Testis (tissue), 3 donors: ENCODE measurements around the gene CENATAC. TPM values are rescaled to one million over a fixed set of nuclear protein-coding genes. Genes with fewer than 3 reads are reported as not detected.

Experiments used
- DNase-seq: peaks from one replicate; pipeline ENCODE4 v3.0.0-alpha.2; 2019
- H3K27ac ChIP-seq, 2 donors: fragments of 200-600 bp; sonication (generic); one replicate each; pipeline ENCODE4 v1.5.1; 2019
- H3K27me3 ChIP-seq: fragments of 200-600 bp; sonication (generic); one replicate; pipeline ENCODE4 v1.5.1; 2019
- H3K36me3 ChIP-seq: fragments of 200-600 bp; sonication (generic); one replicate; pipeline ENCODE4 v1.5.1; 2017; ENCODE audit warnings: low read depth; ENCODE audit errors: missing control alignments
- H3K4me1 ChIP-seq: fragments of 200-600 bp; sonication (generic); one replicate; pipeline ENCODE4 v1.5.1; 2019
- H3K4me3 ChIP-seq, 2 donors: fragments of 200-600 bp; sonication (generic); one replicate each; pipeline ENCODE4 v1.5.1; 2017 to 2019
- H3K9me3 ChIP-seq: fragments of 200-600 bp; sonication (generic); one replicate; pipeline ENCODE4 v1.5.1; 2017
- POLR2A ChIP-seq: fragments of 450-650 bp; IDR thresholded peaks from one replicate; pipeline ENCODE4 v1.6.1; 2017; ENCODE audit warnings: antibody characterized with exemption, mild to moderate bottlenecking, moderate library complexity
- WGBS, 2 donors: methylation state at CpG; one replicate each; pipeline ENCODE4 v1.1.5; 2018; 5-methylcytosine and 5-hydroxymethylcytosine counted together
- intact Hi-C: fragments of 100-400 bp; cut with DNase I; formaldehyde crosslinking; loops from one replicate; pipeline ENCODE4 v1.15.1; 2023; ENCODE audit warnings: low total_unique reads
- polyA plus RNA-seq: library from polyadenylated mRNA; stranded (reverse); fragments of 350-450 nt; fragmentation: Illumina TruSeq; extraction: RNeasy Lipid Tissue Mini Kit (QIAGEN cat#74804); gene quantifications from one replicate; pipeline ENCODE4 v1.2.3, GENCODE V29; 2014; ENCODE audit warnings: low read depth, low replicate concordance; ENCODE audit not compliant: insufficient read depth
- total RNA-seq, 2 donors: library from RNA; depleted of rRNA; stranded (reverse); fragments of >200 nt; gene quantifications; one replicate each; pipeline ENCODE4 v1.2.3, GENCODE V29; 2016
- TF ChIP-seq, protein P1 (sequence below), 3 experiments: fragments of 450-650 bp in 2 of 3; fragments of 200-600 bp in 1 of 3; sonication (generic) in 1 of 3; IDR thresholded peaks; one replicate each; pipeline ENCODE4 v1.5.1; 2016 to 2019; ENCODE audit warnings: antibody characterized with exemption in 3 of 3, mild to moderate bottlenecking in 2 of 3, moderate library complexity in 1 of 3

CENATAC gene
- total and polyA plus RNA-seq, 3 donors from 2014 or later, result 16.6 to 74.9 (median 54.8) TPM

DNA sequence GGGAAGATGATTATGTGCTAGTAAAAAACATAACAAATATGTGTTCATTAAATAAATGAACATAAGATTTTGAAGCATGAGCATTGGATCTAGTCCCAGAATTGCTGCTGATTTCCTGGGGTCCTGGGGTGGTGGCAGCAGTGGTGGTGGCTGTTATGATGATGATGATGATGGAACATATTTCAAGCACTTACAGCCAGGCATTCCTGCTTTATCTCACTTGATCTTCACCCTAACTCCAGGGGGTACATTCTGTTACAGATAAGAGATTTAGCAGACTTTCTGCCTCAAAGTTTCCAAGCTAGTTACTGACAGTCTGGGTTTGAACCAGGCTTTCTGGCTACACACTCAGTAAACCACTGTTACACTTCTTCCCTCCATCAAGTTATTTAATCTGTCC is 25.8 kb downstream of the CENATAC start:
- DNase-seq, result no peak
- Histone ChIP-seq H3K27me3 (no peaks in the 10 kb centered on the region), H3K9me3 (no peaks in the 10 kb centered on the region), H3K27ac (no peak overlapping the region), H3K4me3 (no peak overlapping the region), H3K4me1 (peaks cover 16% of the 10 kb centered on the region), H3K36me3 (no peaks in the 10 kb centered on the region)
- TF ChIP-seq, protein P1, sequence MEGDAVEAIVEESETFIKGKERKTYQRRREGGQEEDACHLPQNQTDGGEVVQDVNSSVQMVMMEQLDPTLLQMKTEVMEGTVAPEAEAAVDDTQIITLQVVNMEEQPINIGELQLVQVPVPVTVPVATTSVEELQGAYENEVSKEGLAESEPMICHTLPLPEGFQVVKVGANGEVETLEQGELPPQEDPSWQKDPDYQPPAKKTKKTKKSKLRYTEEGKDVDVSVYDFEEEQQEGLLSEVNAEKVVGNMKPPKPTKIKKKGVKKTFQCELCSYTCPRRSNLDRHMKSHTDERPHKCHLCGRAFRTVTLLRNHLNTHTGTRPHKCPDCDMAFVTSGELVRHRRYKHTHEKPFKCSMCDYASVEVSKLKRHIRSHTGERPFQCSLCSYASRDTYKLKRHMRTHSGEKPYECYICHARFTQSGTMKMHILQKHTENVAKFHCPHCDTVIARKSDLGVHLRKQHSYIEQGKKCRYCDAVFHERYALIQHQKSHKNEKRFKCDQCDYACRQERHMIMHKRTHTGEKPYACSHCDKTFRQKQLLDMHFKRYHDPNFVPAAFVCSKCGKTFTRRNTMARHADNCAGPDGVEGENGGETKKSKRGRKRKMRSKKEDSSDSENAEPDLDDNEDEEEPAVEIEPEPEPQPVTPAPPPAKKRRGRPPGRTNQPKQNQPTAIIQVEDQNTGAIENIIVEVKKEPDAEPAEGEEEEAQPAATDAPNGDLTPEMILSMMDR (IDR thresholded peaks at IDR 0.05), result no peak
- no peak for TF ChIP-seq POLR2A
- intact Hi-C loops, result no loop called here

DNA sequence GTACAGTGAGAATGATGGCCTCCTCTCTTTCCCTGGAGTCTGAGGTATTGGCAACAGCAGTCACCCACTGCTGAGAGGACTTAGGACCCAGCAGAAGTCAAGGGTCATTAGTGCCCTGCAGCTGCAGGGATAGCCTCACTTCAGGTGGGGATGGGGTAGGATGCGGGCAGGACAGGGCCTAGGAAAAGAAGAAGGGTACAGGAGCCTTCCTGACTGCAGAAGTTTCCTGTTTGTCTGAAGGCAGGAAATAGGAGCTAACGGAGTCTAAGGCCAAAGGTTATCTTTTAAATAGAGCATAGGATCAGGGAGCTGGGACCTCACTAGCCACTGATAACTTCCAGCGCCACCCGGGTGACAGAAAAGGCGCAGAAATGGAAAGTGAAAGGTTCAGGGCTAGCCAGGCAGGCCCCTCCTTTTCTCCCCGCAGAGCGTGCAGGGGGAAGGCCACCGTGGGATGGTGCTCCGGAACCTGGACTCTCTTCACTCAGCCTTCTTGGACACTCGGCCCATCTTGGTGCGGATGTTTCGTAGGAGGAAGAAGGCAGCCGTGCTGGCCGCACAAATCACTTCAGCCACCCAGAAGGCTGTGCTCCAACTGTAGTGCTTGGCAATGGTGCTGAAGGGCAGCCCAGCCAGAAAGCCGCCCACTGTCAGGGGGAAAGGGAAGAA is 26.6 kb downstream of the CENATAC start:
- Histone ChIP-seq H3K4me3 (no peak overlapping the region), H3K27ac (no peak overlapping the region), H3K27me3 (no peaks in the 10 kb centered on the region), H3K4me1 (peaks cover 19% of the 10 kb centered on the region), H3K9me3 (no peaks in the 10 kb centered on the region), H3K36me3 (no peaks in the 10 kb centered on the region)
- no peak for DNase-seq
- intact Hi-C loops, result no loop called here
- TF ChIP-seq POLR2A, result no peak
- TF ChIP-seq, protein P1 (IDR thresholded peaks at IDR 0.05), result no peak
- WGBS, 2 donors, result 65 to 87% methylated on average over 13 to 15 of the region's 15 CpGs

DNA sequence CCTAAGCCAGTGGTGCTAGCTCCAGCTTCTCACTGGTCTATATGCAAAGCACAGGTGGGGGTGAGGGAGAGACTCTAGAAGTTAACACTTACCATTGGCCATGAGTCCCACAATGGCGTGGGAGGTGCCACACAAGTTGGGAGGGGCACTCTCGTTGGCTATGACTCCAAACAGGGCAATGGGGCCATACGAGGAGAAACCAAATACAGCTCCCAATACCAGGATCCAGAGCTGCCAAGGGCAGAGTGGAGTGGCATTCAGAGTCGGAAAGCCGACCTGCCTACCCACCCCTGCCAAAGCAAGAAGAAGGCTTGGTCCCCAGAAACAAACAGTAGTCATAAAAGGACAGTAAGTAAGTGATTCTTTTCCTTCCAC is 27.1 kb downstream of the CENATAC start:
- TF ChIP-seq POLR2A, result no peak
- TF ChIP-seq, protein P1 (IDR thresholded peaks at IDR 0.05), result no peak
- WGBS, 2 donors, result 74 to 96% methylated on average over 3 to 5 of the region's 5 CpGs
- Histone ChIP-seq H3K27ac (no peak overlapping the region), H3K4me3 (no peak overlapping the region), H3K9me3 (no peaks in the 10 kb centered on the region), H3K27me3 (no peaks in the 10 kb centered on the region), H3K4me1 (peaks cover 18% of the 10 kb centered on the region), H3K36me3 (no peaks in the 10 kb centered on the region)
- intact Hi-C loops, result no loop called here
- DNase-seq, result no peak

DNA sequence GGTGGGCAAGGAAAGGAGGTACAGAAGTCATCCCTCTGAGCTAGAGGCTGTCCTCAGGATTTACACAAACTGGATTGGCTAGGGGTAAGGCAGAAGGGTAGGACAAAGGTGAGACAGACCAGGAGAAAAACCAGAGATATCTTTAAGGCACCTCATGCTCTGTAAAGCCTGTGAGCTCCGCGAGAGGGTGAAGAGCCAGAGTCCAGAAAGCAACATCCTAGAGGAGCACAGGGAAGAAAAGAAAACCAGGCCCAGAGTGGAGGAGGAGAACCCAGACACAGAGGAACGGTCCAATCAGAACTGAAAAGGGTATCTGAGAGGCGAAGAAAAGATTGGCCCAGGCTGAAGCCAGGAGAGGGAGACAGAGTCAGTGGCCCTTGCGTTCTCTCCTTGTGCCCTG is 27.6 kb downstream of the CENATAC start:
- WGBS, 2 donors, result 88 to 92% methylated on average over 5 of the region's 5 CpGs
- no peaks in the 10 kb centered on the region for H3K9me3 ChIP-seq
- intact Hi-C loops, result no loop called here
- H3K27me3 ChIP-seq, result no peaks in the 10 kb centered on the region
- peaks cover 15% of the 10 kb centered on the region for H3K4me1 ChIP-seq
- no peak for DNase-seq
- no peak for TF ChIP-seq POLR2A
- TF ChIP-seq, protein P1 (IDR thresholded peaks at IDR 0.05), result no peak
- H3K27ac ChIP-seq, result no peak overlapping the region
- no peaks in the 10 kb centered on the region for H3K36me3 ChIP-seq
- H3K4me3 ChIP-seq, result no peak overlapping the region
